NCI-H524 (cell line): ENCODE results near the gene SRGAP1.

Source experiments
- DNase-seq, 2 experiments: peaks; one replicate each; lab custom pipeline; 2025; lab: John Stamatoyannopoulos, UW

SRGAP1 gene

GRCh38 chr12:63844391-63845341 is at the start of gene SRGAP1:
Gene SRGAP1 (plus strand): TSS chr12:63844700. CDS start chr12:63844817, 117 bp downstream.
- DNase-seq, result peak; percentile 52 to 72

- no peak for DNase-seq
Measured at GRCh38 chr12:63795032-63795687, 49.3 kb upstream of the SRGAP1 start.

GRCh38 chr12:63795944-63796343 is 48.6 kb upstream of the SRGAP1 start:
- no peak for DNase-seq

- peak; percentile 4 to 46 for DNase-seq
Measured at GRCh38 chr12:63802012-63802608, 42.4 kb upstream of the SRGAP1 start.

GRCh38 chr12:63804746-63805145 is 39.8 kb upstream of the SRGAP1 start:
- DNase-seq, result no peak

- no peak for DNase-seq
Measured at GRCh38 chr12:63805704-63806672, 38.5 kb upstream of the SRGAP1 start.

GRCh38 chr12:63808631-63809030 is 35.9 kb upstream of the SRGAP1 start:
- no peak for DNase-seq

GRCh38 chr12:63809566-63809965 is 34.9 kb upstream of the SRGAP1 start:
- DNase-seq, result no peak

- DNase-seq, result no peak
Measured at GRCh38 chr12:63811334-63811733, 33.2 kb upstream of the SRGAP1 start.

GRCh38 chr12:63811755-63812154 is 32.7 kb upstream of the SRGAP1 start:
- no peak for DNase-seq

GRCh38 chr12:63814146-63814772 is 30.2 kb upstream of the SRGAP1 start:
- DNase-seq, result no peak

GRCh38 chr12:63815482-63815852 is 29.0 kb upstream of the SRGAP1 start:
- DNase-seq, result no peak

- DNase-seq, result no peak
Measured at GRCh38 chr12:63816031-63816430, 28.5 kb upstream of the SRGAP1 start.

GRCh38 chr12:63820427-63820826 is 24.1 kb upstream of the SRGAP1 start:
- DNase-seq, result no peak

GRCh38 chr12:63821781-63822251 is 22.7 kb upstream of the SRGAP1 start:
- DNase-seq, result no peak

- no peak for DNase-seq
Measured at GRCh38 chr12:63822352-63822751, 22.1 kb upstream of the SRGAP1 start.

GRCh38 chr12:63823040-63823439 is 21.5 kb upstream of the SRGAP1 start:
- DNase-seq, result no peak

- peak in 1 of 2 experiments; percentile 54 for DNase-seq
Measured at GRCh38 chr12:63826006-63826585, 18.4 kb upstream of the SRGAP1 start.

GRCh38 chr12:63828867-63829266 is 15.6 kb upstream of the SRGAP1 start:
- no peak for DNase-seq

GRCh38 chr12:63836046-63836445 is 8.5 kb upstream of the SRGAP1 start:
- no peak for DNase-seq

- no peak for DNase-seq
Measured at GRCh38 chr12:63836936-63837335, 7.6 kb upstream of the SRGAP1 start.
